IPS-18c (cell line): ENCODE measurements around the gene HOXD3.

Experiments used
- H3K4me3 ChIP-seq: 2 replicates; pipeline ENCODE4 v1.7.0; 2013; ENCODE audit warnings: low read depth, mild to moderate bottlenecking, low read length, moderate library complexity; ENCODE audit not compliant: insufficient read depth
- H3K9me3 ChIP-seq: one replicate; pipeline ENCODE4 v1.6.1; 2013; ENCODE audit warnings: mild to moderate bottlenecking, low read length, moderate library complexity; ENCODE audit not compliant: control insufficient read depth, insufficient read depth

The HOXD3 gene

GRCh38 chr2:176140513-176141317 is 16.4 kb upstream of the HOXD3 start:
- Histone ChIP-seq H3K4me3 (peak overlapping the region; percentile 62; the same call in 1 of the 2 replicates), H3K9me3 (peaks cover 3% of the 10 kb centered on the region)

GRCh38 chr2:176142281-176142680 is 14.8 kb upstream of the HOXD3 start:
- H3K9me3 ChIP-seq = peaks cover 3% of the 10 kb centered on the region
- no peak overlapping the region for H3K4me3 ChIP-seq

- Histone ChIP-seq H3K9me3 (peaks cover 3% of the 10 kb centered on the region), H3K4me3 (no peak overlapping the region)
Measured at GRCh38 chr2:176145085-176145969, 11.8 kb upstream of the HOXD3 start.

GRCh38 chr2:176146101-176146500 is 11.0 kb upstream of the HOXD3 start:
- no peak overlapping the region for H3K4me3 ChIP-seq
- peaks cover 3% of the 10 kb centered on the region for H3K9me3 ChIP-seq

- Histone ChIP-seq H3K4me3 (no peak overlapping the region), H3K9me3 (peaks cover 3% of the 10 kb centered on the region)
Measured at GRCh38 chr2:176146645-176147044, 10.5 kb upstream of the HOXD3 start.

- Histone ChIP-seq H3K9me3 (peaks cover 3% of the 10 kb centered on the region), H3K4me3 (no peak overlapping the region)
Measured at GRCh38 chr2:176147210-176147799, 9.8 kb upstream of the HOXD3 start.

GRCh38 chr2:176147800-176148496 is 9.2 kb upstream of the HOXD3 start:
- Histone ChIP-seq H3K9me3 (peaks cover 3% of the 10 kb centered on the region), H3K4me3 (no peak overlapping the region)

GRCh38 chr2:176148751-176149421 is 8.2 kb upstream of the HOXD3 start:
- H3K4me3 ChIP-seq = no peak overlapping the region
- H3K9me3 ChIP-seq = peaks cover 3% of the 10 kb centered on the region

- Histone ChIP-seq H3K4me3 (no peak overlapping the region), H3K9me3 (peaks cover 3% of the 10 kb centered on the region)
Measured at GRCh38 chr2:176149481-176149938, 7.6 kb upstream of the HOXD3 start.

- Histone ChIP-seq H3K9me3 (peaks cover 3% of the 10 kb centered on the region), H3K4me3 (no peak overlapping the region)
Measured at GRCh38 chr2:176149939-176150583, 7.0 kb upstream of the HOXD3 start.

- Histone ChIP-seq H3K9me3 (no peaks in the 10 kb centered on the region), H3K4me3 (no peak overlapping the region)
Measured at GRCh38 chr2:176150584-176151441, 6.3 kb upstream of the HOXD3 start.

GRCh38 chr2:176151442-176152287 is 5.4 kb upstream of the HOXD3 start, which contains the start of gene HOXD4:
TSS of gene HOXD4 (plus strand) at chr2:176151550. CDS start at chr2:176151634, 84 bp downstream.
- no peak within 1 kb of the TSS for H3K4me3 ChIP-seq
- no peaks in the 10 kb centered on the region for H3K9me3 ChIP-seq

- no peak overlapping the region for H3K4me3 ChIP-seq
- H3K9me3 ChIP-seq = no peaks in the 10 kb centered on the region
Measured at GRCh38 chr2:176152350-176153181, 4.5 kb upstream of the HOXD3 start.
